ENCODE measurements around the gene COL9A3. TPM values are rescaled to one million over a fixed set of nuclear protein-coding genes. Genes with fewer than 3 reads are reported as not detected.

COL9A3 gene
- total RNA-seq, 4 donors from 2014 or later: 13.4 to 22.9 (median 18.4) TPM

DNA sequence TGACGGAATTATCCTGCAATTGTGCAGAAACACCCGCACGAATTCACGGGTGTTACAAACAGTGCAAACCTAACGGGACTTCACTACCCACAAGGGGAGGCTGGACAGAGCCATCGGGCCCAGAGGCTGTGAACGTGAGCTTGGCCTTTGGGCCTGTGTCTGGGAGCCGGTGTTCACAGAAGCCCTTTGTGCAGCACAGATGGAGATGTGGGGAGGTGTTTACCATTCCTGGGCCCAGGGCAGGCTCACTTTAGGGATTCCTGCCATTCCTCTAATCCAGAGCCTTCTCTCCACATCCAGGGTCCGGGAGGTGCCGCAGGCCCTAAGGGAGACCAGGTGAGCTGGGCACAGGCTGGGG, 15.0 kb downstream of the COL9A3 start:
- TF ChIP-seq POLR2A (IDR thresholded peaks at IDR 0.05; ENCODE audit: low read depth) (no peak), POLR2AphosphoS5 (IDR thresholded peaks at IDR 0.05) (no peak), EP300 (IDR thresholded peaks at IDR 0.05) (no peak)
- TF ChIP-seq, protein P1, sequence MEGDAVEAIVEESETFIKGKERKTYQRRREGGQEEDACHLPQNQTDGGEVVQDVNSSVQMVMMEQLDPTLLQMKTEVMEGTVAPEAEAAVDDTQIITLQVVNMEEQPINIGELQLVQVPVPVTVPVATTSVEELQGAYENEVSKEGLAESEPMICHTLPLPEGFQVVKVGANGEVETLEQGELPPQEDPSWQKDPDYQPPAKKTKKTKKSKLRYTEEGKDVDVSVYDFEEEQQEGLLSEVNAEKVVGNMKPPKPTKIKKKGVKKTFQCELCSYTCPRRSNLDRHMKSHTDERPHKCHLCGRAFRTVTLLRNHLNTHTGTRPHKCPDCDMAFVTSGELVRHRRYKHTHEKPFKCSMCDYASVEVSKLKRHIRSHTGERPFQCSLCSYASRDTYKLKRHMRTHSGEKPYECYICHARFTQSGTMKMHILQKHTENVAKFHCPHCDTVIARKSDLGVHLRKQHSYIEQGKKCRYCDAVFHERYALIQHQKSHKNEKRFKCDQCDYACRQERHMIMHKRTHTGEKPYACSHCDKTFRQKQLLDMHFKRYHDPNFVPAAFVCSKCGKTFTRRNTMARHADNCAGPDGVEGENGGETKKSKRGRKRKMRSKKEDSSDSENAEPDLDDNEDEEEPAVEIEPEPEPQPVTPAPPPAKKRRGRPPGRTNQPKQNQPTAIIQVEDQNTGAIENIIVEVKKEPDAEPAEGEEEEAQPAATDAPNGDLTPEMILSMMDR (IDR thresholded peaks at IDR 0.05): no peak
- intact Hi-C loops (cut with DNase I): no loop called here
- peak overlapping the region in 2 of 4 donors; percentile 58 to 70 for H3K27ac ChIP-seq (replicated peaks in 1 of 4)
- peak overlapping the region in 1 of 4 donors; percentile 8 for H3K4me3 ChIP-seq
- 80% methylated on average over 6 of the region's 10 CpGs for WGBS
- H3K36me3 ChIP-seq: peaks cover 0 to 6% (median 0%) of the 10 kb centered on the region in 4 donors
- DNase-seq (ENCODE audit: extremely low spot score): no peak
- H3K4me1 ChIP-seq: peaks cover 12 to 31% (median 20%) of the 10 kb centered on the region in 4 donors
- H3K27me3 ChIP-seq: peaks cover 0 to 20% (median under 1%) of the 10 kb centered on the region in 4 donors
- H3K9me3 ChIP-seq: no peaks in the 10 kb centered on the region

DNA sequence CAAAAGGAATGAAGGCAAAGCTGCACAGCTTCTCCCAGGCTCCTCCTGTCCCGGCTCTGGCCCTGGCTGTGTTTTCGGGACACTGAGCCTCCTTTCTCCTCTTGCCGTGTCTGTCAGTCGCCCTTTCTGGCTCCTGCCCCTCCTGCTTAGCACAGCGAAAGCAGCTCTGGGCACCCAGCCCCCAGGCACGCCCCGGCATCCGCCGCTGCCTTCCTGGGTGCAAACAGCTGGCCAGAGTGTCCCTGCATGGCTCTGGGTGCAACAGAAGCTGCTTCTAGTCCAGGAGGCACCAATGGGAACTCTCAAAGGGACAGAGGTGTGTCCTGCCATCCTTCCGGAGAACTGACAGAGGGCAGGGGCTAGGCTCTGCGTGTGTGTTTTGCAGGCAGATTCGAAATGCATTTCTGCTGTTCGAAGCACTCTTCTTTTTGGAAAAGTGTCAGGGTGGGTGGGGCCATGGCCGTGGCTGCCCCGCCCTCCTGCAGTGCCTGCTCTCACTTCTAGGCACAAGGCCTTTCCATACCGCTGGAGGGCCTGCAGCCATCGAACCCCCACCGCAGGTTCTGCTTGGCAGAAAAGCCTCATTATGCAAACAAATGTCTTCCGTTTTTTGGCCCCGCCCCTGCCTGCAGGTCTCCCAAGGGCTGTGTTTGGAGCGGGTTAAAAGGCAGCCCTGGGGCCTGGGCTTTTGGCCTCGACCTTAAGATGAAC, 15.5 kb downstream of the COL9A3 start:
- Histone ChIP-seq H3K36me3 (peaks cover 0 to 4% (median 0%) of the 10 kb centered on the region in 4 donors), H3K9me3 (no peaks in the 10 kb centered on the region), H3K27ac (replicated peaks in 1 of 4) (peak overlapping the region in 3 of 4 donors; percentile 23 to 70 (median 58)), H3K27me3 (peaks cover 0 to 25% (median 2%) of the 10 kb centered on the region in 4 donors), H3K4me3 (peak overlapping the region in 2 of 4 donors; percentile 8 to 22), H3K4me1 (peaks cover 12 to 31% (median 20%) of the 10 kb centered on the region in 4 donors)
- TF ChIP-seq, protein P1 (IDR thresholded peaks at IDR 0.05): no peak
- TF ChIP-seq POLR2A (IDR thresholded peaks at IDR 0.05; ENCODE audit: low read depth): no peak
- no peak for TF ChIP-seq POLR2AphosphoS5 (IDR thresholded peaks at IDR 0.05)
- TF ChIP-seq EP300 (IDR thresholded peaks at IDR 0.05): no peak
- WGBS: 22% methylated on average over 22 of the region's 22 CpGs
- intact Hi-C loops (cut with DNase I): no loop called here
- no peak for DNase-seq (ENCODE audit: extremely low spot score)

DNA sequence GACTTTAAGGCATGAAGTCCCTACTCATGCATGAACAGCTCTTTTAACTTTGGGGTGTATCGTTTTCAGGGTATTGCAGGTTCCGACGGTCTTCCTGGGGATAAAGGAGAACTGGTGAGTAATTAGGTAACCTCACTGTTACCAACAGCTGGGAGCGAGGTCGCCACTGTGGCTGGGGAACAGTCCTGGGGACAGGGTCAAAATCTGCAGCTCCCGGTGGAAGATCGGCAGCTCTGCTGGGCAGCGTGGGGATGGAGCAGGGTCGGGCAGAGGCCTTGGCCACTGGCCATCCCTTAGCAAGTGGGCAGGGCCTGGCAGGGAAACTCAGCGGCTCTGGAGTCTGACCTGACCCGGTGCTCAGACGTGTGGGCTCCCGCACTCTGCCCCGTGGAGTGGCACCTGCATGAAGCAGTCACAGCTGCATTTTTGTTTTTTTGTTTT, 16.1 kb downstream of the COL9A3 start:
- Histone ChIP-seq H3K36me3 (no peaks in the 10 kb centered on the region), H3K27ac (replicated peaks in 1 of 4) (peak overlapping the region in 3 of 4 donors; percentile 23 to 70 (median 58)), H3K9me3 (no peaks in the 10 kb centered on the region), H3K4me1 (peaks cover 12 to 31% (median 20%) of the 10 kb centered on the region in 4 donors), H3K4me3 (peak overlapping the region in 2 of 4 donors; percentile 8 to 22), H3K27me3 (peaks cover 0 to 31% (median 2%) of the 10 kb centered on the region in 4 donors)
- TF ChIP-seq EP300 (IDR thresholded peaks at IDR 0.05) (no peak), POLR2A (IDR thresholded peaks at IDR 0.05; ENCODE audit: low read depth) (no peak), POLR2AphosphoS5 (IDR thresholded peaks at IDR 0.05) (no peak)
- TF ChIP-seq, protein P1 (IDR thresholded peaks at IDR 0.05): no peak
- DNase-seq (ENCODE audit: extremely low spot score): no peak
- 31% methylated on average over 8 of the region's 14 CpGs for WGBS
- intact Hi-C loops (cut with DNase I): no loop called here

DNA sequence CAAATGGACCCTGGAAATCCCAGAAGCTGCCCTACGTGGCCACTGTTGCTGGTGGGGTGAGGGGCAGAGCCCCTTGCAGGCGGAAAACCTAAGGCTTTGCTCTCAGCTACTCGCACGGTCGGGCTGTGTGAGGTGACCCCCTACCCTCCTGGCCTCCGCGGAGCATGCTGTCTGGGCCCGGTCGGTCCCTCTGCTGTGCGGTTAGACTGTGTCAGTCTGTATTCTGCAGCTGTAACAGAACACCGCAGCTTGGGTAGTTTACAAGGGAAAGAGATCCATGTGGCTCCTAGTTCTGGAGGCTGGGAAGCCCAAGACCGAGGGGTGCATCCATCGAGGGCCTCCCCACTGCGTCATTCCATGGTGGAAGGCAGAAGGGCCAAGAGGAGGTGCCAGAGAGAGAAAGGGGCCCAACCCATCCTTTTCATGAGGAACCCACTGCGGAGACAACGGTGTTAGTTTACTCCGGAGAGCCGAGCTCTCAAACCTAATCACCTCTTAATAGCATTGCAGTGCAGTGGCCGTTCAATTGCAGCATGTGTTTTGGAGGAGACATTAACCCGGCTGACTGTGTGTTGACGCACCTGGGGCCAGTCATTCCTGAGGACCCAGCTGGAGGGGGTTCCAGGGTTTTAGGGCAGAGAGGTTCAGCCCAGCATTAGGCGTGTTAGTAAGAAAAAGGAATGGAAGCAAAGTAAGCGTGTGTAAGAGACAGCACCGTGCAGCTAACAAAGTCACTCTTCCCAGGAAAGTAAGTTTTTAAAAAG, 18.3 kb downstream of the COL9A3 start:
- Histone ChIP-seq H3K4me1 (peaks cover 12 to 31% (median 20%) of the 10 kb centered on the region in 4 donors), H3K4me3 (no peak overlapping the region), H3K27ac (replicated peaks in 1 of 4) (no peak overlapping the region), H3K27me3 (peaks cover 0 to 33% (median 2%) of the 10 kb centered on the region in 4 donors), H3K9me3 (no peaks in the 10 kb centered on the region), H3K36me3 (no peaks in the 10 kb centered on the region)
- intact Hi-C loops (cut with DNase I): no loop called here
- no peak for TF ChIP-seq POLR2AphosphoS5 (IDR thresholded peaks at IDR 0.05)
- TF ChIP-seq, protein P1 (IDR thresholded peaks at IDR 0.05): no peak
- TF ChIP-seq EP300 (IDR thresholded peaks at IDR 0.05): no peak
- TF ChIP-seq POLR2A (IDR thresholded peaks at IDR 0.05; ENCODE audit: low read depth): no peak
- 87% methylated on average over 14 of the region's 24 CpGs for WGBS
- DNase-seq (ENCODE audit: extremely low spot score): no peak

Measured in esophagus muscularis mucosa (tissue), 4 donors.